ENCODE data around the gene VSIG4.

DNA sequence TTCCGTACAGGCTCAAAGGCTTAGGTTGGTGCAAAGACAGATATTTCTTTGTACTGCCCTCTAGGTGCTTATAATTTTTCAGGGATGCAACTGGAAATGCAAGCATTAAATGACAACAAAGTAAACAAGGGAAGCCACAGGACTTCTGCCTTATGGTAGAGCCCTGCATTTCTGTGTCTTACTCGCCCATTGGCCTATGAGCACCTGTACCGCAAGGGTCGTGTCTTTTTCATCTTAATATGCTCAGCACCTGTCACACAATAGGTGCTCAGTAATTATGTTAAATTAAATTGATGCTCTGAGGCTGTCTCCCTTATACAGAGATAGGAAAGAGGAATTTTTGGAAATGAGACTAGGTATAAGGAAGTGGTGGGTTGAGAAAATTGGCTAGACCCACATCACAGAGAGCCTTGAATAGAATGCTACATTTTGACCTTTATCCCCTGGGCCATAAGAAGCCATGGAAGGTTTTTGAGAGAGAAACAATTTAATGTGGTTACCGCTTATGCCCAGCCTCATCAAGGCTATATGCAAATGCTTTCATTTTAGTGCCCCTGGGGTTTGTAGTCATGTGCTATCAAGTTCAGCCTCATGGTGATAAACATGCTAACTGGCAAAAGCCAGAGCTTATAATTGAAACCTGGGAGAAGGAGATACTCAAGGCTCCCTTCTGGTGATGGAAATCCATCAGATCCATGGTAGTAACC lies 16.3 kb downstream of the VSIG4 start:
- TF ChIP-seq POLR2AphosphoS5 (IDR thresholded peaks at IDR 0.05; ENCODE audit: low read depth, low read length) (no peak), POU2F2 (IDR thresholded peaks at IDR 0.05; ENCODE audit: low read depth, low read length) (no peak), POLR2A (IDR thresholded peaks at IDR 0.05; ENCODE audit: low read depth, low read length) (no peak), SPI1 (IDR thresholded peaks at IDR 0.05; ENCODE audit: low read depth, low read length) (no peak), TAF1 (IDR thresholded peaks at IDR 0.05; ENCODE audit: low read depth, low read length) (no peak), PAX5 (IDR thresholded peaks at IDR 0.05; ENCODE audit: insufficient read depth, low read length, severe bottlenecking) (no peak)

All from GM12891 (cell line).